ENCODE measurements around the gene ALOX5. TPM values are rescaled to one million over a fixed set of nuclear protein-coding genes. Genes with fewer than 3 reads are reported as not detected.

The ALOX5 gene
- total and polyA plus RNA-seq, 2 experiments from 2014 or later = 3.7 to 5.4 TPM

Other genes starting within 250 kb of the ALOX5 start
- gene OR13A1, start 58.6 kb upstream of the ALOX5 start, total RNA-seq (2014; rRNA removed; shearing (Covaris generic)) = 0.12 TPM in 1 of 2 replicates, not detected in the other
- gene OR13A1, start 58.6 kb upstream of the ALOX5 start, polyA plus RNA-seq (2016; fragmentation: Nextera tagmentation; extraction: Ambion mirVana) = 0.09 and 0.21 TPM in 2 replicates

All from GM23338 (cell line).